GM18502 (cell line): Measurements from ENCODE around the gene FIBCD1.

Experiments
- ATAC-seq: cut with Tn5 transposase; IDR thresholded peaks from one replicate; pipeline ENCODE4 v1.9.1; 2021; ENCODE audit warnings: mild to moderate bottlenecking; ENCODE audit not compliant: unreplicated experiment, poor library complexity

Gene FIBCD1

DNA sequence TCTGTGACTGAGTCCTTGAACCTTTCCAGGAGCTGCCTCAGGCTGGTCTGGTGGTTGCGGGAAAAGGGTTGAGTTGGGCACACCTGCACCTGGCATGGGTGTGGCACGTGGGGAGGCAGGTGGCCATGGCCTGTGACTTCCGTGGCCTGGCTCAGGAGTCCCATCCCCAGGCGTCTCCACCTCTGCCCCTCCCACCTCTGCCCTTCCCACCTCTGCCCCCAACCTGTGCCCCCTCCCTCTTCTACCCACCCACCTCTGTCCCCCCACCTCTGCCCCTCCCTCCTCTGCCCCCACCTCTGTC is 40.5 kb downstream of the FIBCD1 start:
- ATAC-seq: no peak

DNA sequence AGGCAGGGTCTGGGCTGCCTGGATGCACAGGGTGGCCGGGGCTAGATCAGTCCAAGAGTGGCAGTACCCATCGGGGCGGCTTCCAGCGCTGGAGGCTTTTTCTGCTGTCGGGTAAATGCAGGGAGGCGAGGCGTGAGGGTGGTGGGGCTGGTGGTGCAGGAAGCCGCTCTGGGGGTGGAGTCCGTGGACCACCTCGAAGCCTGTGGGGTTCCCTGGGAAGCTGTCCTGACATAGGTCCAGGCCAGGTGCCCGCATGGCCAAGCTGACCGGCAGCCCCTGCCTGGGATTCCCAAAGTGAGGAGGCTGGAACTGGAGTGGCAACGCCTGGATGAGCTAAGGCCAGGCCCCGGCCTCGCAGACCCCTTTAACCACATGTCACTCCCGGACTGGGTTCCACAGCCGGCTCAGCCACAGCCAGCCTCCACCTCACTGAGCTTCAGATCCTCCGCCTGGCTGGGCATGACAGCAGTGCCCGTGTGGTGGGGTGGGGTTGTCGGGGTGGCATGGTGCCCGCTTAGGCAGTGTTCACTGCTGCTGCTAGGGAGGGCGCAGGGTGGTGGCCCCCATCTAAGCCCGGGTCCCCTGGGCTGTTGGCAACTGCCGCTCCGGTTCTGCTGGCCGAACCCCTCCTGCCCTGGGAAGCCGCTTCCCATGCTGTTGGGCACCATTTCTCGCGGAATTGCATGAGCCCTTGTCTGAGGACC is 41.0 kb downstream of the FIBCD1 start:
- ATAC-seq: no peak

DNA sequence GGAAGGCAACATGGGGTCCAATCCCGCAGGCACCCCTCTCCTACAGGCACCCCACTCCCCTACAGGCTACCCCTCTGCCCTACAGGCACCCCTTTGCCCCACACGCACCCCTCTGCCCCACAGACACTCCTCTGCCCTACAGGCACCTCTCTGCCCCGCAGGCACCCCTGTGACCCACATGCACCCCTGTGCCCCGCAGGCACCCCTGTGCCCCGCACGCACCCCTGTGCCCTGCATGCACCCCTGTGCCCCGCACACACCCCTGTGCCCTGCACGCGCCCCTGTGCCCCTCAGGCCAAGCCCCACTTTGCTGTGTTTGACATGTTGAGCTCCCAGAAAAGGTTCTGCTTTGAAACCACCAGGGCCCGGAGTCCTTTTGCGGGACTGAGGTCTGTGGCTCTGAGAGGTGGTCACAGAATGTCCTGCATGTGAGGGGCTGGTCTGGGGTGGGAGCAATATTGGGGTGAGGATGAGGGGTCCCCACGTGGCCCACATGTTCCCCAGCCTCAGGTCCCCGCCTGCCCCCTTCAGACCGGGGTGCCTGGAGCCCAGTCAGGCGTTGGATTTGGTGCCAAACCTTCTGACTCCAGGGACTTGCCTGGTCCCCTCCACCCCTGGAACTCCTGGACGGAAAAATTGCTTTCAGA is 41.8 kb downstream of the FIBCD1 start:
- ATAC-seq: no peak

- no peak for ATAC-seq
Measured at GRCh38 chr9:130896233-130897014, 42.6 kb downstream of the FIBCD1 start, which contains the start of gene QRFP. TSS of gene QRFP (minus strand) at chr9:130896812. CDS start at chr9:130893838, 2,974 bp downstream.

GRCh38 chr9:130895481-130896232 is 43.4 kb downstream of the FIBCD1 start:
- no peak for ATAC-seq

- no peak for ATAC-seq
Measured at GRCh38 chr9:130895038-130895437, 44.0 kb downstream of the FIBCD1 start.

DNA sequence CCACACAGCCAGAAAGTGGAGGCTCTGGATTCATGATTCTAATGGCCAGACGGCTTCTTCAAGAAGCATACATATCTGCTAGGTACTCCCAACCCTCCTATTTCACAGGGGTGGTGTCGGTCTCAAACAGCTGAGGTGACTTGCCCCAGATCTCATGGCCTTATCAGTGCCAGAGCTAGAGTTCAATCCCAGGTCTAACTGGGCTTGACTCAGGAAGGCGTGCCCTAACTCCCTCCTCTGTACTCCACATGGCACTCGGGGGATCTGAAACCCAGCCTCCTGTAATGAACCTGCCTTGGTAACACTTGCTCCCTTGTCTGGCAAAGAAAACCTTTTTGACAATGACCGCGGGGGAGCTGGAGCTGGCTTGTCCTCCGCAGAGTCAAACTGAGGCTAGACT is 44.5 kb downstream of the FIBCD1 start:
- ATAC-seq: no peak

DNA sequence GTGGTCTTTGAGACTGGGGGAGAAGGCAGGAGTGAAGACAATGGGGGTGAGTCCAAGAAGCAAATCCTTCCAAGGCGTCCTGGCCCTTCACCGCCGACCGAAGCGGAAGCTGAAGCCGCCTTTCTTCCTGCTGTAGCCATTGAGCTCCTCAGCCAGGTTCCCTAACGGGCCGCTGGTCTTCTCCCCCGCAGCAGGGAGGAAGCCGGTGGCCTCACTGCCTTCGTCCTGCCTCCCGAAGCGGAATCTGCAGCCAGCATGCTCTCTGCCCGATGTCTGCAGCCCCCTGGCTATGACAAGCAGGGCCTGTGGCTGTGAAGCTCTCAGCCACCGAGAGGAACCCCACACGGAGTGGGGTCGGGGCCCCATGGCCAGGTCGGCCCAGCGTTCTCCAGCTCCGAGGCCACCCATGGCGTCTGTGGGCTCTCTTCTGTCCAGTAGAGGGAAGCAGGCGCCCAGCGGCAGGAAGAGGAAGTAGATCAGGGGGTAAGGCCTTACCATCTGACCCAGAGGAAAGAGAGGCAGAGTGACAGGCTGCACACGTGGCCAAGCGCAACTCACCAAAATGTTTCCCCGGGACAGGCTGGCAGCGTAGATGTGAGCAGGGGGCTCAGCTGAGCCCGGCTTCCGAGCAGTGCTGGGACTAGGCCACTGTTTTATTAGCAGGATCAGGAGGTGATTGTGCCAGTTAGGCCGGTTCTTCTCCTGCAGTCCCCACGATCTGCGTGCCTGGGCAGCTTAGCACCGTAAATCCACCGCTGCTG is 45.5 kb downstream of the FIBCD1 start:
- ATAC-seq: no peak

DNA sequence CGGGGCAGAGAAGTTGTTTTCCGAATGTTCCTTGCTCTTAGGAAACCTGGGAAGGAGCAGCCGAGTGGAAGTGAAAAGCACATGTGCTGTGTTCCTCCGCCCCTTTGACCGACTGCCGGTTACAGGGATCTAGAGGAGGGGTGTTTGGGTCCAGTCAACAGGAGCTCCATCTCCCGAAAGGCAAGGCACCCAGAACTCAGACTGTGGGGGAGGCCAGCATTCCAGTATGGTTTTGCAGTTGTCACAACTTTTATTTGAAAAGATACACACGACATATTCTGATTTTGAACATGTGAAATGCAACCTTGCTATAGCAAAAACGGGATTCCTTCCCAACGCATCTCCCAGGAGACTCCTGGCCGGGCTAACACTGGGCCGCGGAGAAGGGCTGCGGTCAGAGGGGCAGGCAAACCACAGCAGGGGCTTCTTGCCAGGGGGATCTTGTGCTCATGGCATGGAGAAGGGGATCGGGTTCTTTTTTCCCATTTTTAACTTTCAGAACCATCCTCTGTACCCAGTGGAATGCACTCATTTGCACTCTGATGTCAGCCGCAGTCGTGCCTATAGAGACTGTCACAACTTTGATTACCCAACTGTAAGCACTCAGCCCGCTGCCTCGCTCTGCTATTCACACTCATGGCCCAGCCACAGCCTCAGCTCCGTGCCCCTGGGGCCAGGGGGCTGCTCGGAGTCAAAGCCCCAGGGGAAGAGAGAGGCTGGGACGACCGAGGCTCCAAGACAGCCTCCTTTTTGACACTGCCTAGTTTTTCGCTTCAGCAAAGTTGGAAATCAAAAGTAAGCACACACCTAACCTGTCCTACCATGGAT is 46.4 kb downstream of the FIBCD1 start:
- no peak for ATAC-seq

DNA sequence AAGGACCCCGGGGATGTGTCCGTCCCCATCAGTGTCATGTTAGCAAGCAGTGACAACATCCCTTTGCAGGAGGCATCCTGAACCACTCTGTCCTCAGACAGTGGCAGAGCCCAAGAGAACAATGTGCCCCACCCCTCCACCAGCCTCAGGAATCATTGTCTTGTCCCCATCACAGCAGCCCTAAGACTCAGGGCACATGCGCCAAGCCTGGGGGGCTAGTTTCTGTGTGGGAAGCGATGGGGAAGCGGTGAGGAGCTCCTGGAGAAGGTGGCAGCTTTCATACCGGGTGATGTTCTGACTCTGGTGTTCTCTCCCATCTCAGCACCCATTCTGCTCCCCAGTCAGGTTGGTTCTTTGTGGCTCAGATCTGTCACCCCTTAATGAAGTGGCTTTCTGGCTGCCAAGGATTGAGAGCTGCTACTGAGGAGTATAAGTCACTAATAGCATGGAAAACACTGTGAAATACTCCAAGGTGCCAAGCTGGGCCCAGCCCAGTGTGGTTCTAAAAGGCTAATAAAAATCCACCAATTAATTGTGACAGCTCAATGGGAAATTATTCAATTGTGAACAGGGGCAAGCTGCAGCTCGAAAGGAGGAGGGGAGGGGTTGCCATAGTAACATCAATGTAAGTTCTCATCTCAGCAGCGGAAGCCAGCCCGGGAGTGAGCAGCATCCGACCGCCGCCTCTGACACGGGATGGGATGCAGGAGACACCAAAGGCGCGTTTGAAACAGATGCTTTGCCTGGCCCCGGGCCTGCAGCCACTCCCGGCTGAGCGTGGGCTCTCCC is 47.2 kb downstream of the FIBCD1 start:
- ATAC-seq: no peak

DNA sequence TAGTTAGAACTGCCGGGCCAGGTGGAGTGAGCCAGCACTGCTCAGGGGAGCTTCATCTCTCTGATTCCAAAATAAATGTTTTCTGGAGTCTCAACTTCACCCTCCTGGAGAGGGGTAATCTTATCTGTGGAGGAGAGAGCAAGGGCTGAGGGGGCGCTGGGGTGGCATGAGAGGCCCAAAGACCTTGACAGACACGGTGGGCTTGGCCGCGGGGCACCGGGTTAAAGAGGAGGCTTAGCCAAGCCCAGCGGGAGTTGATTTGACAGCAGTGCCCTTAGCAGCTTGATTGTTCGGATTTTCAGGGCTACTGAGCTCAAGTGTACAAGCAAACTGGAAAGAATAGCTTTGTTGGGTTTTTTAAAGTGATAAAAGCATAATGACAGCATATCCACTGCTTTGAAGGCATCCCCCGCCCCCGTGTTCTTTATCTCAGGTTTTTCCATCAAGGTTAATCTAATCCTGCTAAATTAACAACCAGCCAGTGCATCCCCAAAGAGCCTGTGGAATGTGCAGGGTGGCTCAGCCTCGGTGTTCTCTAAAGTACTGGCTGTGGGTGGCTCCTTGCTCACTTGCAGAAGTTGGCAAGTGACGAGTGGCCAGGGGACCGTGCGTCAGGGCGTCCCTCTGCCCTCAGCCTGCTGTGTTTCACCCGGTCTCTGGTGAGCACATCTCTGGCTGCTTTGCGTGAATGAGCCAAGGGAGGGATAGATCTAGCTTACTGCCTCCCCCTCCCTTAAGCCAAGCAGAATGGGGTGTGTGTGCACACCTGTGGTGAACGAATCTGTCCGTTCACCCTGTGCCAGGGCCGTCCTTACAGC is 48.0 kb downstream of the FIBCD1 start:
- no peak for ATAC-seq

DNA sequence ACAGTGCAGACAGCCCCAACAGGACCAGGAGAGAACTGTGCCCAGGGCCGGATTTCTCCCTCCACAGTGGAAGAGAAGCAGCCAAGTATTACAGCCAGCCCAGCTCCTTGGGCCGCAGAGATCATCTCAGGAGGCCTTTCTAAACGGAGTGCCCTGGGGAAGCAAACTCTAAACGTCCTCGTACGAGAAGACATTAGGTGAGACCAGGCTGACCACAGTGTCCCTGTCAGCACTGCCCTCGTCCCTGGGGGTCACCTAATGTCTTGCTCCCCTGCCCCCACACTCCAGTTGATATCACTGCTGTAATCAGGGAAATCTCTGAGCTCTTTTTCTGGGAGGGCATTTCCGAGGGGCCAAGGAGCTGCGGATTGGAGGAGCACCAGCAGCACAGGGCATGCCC is 48.9 kb downstream of the FIBCD1 start:
- no peak for ATAC-seq

DNA sequence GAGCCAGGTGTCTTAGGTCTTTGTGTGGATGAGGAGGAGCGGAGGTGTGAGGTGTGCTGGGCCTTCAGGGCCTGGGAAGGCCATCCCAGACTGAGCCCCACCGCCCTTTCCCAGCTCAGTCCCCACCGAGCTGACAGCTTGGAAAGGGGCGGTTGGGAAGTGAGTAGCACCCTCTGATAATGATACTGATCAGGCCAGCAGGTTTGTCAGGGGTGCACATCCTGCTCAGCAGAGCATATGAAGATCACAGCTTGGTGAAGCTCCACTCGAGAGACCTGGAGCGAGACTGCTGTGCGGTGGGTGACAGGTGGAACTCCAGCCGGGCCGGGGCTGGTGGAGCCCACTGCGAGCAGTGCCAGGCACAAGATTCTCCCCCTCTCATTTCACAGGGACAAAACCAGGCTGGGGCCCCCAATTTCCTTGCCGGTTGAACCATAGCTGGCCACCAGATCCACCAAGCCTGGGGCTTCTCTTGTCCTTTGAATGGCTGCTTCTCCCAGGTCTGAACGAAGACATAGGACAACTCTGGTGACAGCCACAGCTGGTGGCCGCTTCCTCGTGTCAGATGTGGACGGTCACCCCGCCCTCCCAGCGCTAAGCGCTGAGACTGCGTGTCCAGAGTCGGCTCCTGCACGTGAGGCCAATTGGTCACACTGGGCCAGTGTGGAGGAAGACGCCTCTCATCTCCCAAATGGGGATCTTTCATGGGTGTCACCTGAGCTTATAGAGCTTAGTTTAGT is 50.7 kb downstream of the FIBCD1 start:
- ATAC-seq: no peak

DNA sequence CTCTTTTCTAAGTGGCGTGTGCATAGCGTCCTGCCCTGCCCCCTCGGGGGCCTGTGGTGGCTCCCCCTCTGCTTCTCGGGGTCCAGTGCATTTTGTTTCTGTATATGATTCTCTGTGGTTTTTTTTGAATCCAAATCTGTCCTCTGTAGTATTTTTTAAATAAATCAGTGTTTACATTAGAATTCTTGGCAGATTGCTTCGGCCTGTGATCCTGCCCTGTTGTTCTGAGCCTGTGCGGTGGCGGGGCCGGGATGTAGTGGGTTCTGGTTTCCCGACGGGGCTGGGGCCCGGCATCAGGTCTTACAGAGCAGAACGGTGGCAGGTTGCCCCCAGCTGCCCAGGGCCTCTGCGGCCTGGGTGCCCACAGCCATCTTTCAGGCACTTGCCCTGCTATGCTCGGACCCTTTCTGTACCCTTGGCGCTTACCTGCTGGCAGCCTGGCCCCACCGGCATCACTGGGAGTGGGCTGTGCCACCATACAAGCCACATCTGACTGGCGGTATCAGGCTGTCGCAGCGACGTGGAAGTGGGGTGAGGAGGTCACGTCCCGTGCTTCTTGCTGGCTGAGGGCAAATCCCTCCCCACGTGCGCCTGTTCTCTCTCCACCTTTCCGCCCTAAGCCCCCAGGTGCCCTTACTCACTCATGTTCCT is 51.4 kb downstream of the FIBCD1 start:
- no peak for ATAC-seq

DNA sequence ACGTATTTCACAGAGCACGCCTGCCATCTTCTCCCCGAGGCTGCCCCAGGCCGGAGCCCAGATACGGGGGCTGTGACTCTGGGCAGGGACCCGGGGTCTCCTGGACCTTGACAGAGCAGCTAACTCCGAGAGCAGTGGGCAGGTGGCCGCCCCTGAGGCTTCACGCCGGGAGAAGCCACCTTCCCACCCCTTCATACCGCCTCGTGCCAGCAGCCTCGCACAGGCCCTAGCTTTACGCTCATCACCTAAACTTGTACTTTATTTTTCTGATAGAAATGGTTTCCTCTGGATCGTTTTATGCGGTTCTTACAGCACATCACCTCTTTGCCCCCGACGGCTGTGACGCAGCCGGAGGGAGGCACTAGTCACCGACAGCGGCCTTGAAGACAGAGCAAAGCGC is 52.1 kb downstream of the FIBCD1 start:
- no peak for ATAC-seq
